HG02884 (cell line): Measurements from ENCODE around the gene PGLYRP2.

Experiments
- ATAC-seq: cut with Tn5 transposase; IDR thresholded peaks from one replicate; pipeline ENCODE4 v1.9.1; 2021; ENCODE audit warnings: mild to moderate bottlenecking, moderate library complexity; ENCODE audit not compliant: unreplicated experiment

Gene PGLYRP2

DNA sequence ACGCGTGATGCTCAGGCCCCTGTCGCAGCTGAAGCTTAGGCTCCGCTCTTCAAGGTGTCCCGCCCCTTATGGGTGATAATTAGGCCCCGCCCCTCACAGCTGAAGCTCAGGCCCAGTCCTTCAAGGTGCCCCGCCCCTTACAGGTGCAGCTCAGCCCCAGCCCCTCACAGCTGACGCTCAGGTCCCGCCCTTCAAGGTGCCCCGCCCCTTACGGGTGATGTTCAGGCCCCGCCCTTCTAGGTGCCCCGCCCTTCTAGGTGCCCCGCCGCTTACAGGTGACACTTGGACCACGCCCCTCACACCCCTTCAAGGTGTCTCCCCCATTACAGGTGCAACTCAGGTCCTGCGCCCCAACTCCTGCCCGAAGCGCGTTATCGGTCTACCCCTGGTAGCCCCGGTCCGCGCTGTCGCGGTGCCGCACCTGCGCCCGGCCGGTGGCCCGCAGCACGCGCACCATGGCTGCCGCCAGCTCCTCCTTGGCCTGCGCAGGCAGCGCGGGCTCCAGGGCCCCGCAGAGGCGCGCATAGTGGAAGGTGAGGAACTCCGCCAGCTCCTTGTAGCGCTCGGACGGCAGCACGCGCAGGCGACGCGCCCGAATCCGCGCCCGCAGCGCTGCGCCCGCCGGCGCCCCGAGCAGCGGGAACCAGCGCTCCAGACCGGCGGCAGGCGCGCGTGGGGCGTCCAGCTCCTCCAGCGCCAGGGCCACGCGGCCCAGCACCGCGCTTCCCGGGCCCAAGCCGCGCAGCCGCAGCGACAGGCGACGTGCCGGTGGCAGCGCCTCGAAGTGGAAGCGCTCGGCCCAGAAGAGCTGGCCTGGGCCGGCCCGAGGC lies 22.2 kb downstream of the PGLYRP2 start:
- ATAC-seq: no peak

DNA sequence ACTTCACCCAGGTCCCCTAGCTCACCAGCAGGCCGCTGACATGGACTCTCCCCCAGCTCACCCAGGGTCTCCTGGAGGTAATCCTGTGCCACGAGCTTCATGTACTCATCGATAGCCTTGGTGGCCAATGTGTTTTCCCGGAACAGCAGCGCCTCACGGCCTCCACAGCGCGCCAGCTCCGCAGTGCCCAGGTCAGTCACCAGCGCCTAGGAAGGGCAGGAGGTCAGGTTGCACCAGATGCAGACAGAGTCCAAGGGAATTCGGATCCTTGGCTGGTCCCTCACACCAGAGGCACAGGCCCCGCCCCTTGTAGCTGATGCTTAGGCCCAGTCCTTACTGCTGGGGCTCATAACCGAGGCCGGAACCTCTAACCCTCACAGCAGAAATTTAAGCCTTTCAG lies 22.9 kb downstream of the PGLYRP2 start:
- no peak for ATAC-seq

DNA sequence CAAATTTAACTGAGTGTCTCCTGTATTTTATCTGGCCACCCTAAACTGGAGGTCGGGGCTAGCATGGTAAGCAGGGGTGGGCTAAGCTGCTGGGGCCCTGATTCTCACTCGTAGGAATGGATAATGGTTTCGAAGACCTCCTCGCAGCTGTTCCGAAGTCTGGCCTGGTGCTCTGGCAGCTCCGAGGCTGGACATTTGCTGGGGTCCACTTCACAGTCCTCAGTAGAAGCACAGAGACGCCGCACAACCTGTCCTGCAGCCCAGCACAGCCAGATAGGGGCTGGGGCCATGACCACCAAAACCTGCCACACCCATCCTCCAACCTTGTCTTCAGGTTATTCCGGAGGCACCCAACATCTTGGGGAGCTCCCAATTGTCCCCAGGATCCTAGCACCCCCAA lies 23.3 kb downstream of the PGLYRP2 start:
- no peak for ATAC-seq

- no peak for ATAC-seq
These were observed 25.1 kb downstream of the PGLYRP2 start for GRCh38 chr19:15453906-15454860.

GRCh38 chr19:15453091-15453578 lies 26.2 kb downstream of the PGLYRP2 start:
- ATAC-seq: no peak

DNA sequence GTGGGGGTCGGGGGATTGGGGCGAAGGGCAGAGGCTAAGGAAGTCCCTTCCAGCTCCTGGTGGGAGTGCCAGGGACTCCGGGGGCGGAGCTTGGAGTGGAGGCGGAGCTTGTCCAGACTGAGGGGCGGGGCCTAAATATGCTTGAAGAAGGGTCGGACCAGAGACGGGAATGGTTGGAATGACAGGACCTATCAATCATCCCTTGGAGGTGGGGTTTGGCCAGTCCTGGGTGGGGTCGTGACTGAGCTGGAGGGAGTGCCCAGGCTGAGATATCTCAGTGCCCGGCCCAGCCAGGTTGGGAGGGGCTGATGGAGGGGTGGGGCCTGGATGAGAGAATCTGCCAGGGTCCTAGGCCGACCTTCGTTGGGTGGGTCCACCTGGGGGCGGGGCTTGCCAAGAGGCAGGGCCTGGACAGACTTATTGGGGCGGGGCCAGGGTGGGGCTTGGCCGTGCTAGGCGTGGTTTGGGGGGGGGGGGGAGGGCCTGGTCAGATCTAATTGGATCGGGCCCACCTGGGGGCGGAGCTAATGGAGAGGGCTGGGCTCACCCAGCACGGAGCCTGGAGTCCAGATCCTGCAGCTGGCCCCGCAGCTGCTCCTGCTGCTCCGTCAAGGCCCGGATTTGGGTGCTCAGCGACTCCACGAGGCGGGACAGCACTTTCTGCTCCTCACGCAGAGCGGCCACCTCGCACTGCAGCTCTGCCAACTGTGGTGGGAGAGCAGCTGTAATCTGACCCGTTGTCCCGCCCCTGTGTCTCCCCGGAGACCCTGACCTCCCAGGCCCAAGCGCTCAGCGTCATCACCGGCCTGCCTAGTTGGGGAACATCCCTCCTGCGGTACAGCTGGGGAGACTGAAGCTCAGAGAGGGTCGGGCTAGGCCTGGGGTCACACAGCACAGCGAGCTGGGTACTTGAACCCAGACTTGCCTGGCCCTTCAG lies 26.9 kb downstream of the PGLYRP2 start:
- ATAC-seq: no peak

GRCh38 chr19:15450528-15450890 lies 28.8 kb downstream of the PGLYRP2 start:
- no peak for ATAC-seq

GRCh38 chr19:15449620-15450527 lies 29.4 kb downstream of the PGLYRP2 start, which contains the start of gene WIZ:
Gene WIZ (minus strand): TSS chr19:15449956. CDS start chr19:15448307, 1,649 bp downstream.
- no peak for ATAC-seq

DNA sequence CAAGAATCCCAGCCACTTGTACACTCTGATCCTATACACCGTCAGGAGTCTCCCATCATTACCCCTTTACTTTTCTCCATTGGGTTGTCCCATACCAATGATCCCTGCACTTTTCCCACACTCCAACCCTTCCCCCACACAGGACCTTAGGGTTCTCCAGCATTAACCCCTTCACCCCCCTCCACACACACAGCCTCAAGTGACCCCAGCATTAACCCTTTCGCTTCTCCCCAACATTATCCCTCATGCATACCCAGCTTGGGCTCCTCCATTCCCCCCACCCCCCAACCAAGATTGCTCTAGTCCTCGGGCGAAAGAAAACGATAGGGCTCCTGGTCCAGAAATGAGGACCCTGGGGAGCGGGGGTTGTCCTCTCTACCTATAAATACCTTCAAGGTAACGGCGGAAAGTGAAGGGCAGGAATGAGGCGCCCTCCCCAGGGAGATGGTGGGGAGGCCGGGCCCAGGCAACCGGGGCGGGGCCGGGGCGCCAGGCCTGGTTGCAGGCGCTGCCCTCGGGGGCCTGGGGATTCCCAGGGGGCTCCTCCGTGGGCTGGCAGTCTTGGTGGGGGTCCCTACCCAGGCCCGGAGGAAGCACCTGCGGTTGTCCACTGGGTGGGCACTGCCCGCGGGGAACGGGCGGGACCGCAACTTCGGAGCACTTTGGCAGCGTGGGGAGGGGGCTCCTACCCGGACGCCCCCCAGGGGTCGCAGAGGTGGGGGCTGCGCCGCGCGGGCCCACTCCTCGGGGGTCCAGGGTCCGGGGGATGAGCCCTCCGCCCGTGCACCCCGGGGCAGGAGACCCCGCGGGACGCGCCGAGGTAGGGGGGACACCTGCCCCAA lies 30.3 kb downstream of the PGLYRP2 start:
- ATAC-seq: no peak

DNA sequence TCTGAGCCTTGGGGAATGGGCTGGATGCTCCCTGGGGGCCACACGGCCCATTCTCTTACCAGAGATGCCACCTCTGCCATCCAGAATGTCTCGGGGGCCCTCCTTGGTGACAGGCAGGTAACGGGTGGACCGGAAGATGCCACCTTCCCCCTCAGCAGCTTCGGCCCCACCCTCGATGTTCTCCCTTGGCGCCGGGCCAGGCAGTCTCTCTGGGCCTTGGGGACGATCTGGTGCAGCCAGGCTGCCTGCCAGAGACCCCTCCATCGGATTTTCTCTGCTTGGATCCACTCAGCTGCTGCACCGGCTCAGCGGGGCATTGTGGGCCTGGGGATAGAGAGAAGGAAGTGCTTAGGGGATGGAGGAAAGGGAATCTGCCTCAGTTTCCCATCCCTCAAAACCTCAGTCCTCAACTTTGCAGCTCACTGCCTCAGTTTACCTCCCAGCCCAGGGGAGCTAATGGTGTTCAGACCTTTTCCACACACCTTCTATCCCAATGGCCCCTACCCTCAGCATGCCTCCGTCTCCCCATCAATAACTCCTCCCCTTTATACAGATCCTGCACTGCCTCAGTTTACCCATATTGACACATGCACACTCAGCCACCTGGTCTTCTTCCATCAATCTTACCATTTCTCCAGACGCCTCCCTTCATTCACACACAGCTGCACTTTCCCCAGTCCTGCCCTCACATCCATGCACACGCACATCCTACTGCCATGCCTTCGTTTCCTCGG lies 31.1 kb downstream of the PGLYRP2 start:
- ATAC-seq: no peak

GRCh38 chr19:15447057-15447456 lies 32.2 kb downstream of the PGLYRP2 start:
- no peak for ATAC-seq

DNA sequence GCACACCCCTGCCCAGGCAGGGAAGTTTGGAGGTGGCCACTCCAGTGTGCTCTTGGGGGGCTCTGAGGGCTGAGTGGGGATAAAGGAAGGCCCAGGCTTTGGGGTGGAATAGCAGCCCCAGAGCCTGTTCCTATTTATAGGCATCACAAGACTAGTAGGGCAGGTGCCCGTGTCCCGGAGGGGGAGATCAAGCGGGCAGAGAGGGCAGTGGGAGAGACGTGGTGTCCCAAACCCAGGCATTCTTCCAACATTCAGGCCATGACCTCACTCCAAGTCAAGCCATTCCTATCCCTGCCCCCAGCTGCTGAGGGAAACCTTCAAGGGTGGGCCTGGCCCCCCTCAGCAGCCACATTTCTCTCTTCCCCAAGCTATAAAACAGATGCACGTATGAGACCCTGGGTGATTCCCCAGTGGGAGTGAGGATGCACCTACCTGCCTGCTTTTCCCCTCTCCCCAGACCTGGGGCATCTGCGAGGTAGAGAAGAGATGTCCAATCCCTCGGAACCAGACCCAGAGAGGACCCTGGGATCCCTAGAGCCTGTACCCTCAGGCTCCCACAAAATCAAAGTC lies 33.4 kb downstream of the PGLYRP2 start:
- no peak for ATAC-seq

- no peak for ATAC-seq
These were observed 34.1 kb downstream of the PGLYRP2 start for GRCh38 chr19:15445227-15445605.

- no peak for ATAC-seq
These were observed 34.6 kb downstream of the PGLYRP2 start for GRCh38 chr19:15444505-15445226.

DNA sequence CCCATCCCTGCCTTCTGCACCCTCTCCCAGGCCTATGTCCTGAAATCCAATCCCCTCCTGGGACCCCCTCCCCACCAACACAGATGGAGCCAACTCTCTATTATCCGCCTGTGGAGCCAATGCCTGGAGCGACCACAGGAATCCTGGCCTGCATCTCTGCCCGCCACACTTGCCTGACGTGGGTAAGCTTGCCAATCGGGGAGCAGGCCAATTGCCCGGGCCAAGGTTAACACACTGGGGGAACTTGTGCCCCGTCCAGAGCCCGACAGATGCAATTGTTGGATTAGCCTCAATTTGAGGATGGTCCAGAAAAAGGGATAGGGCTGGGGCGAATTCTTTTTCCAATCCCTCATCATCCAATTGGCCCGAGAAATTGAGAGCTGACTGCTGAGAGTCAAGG lies 35.5 kb downstream of the PGLYRP2 start:
- ATAC-seq: no peak

DNA sequence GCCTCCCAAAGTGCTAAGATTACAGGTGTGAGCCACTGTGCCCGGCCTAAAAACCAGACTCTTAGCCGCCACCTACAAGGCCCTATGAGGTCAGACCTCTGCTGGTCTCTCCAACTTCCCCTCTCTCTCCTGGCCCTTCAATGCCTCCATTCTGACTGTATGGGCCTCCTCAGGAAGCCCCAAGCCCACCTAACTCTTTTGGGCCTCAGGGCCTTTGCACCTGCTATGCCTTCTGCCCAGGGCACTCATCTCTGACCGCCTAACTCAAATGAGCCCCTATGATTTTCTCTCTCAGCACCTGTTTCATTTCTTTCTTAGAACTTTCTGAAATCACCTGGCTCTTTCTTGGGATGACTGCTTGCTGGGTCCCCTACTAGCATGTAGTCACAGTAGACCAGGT lies 36.0 kb downstream of the PGLYRP2 start:
- ATAC-seq: no peak
